GM12892 (cell line): Measurements from ENCODE around the gene CAV1.

Source experiments
- DNase-seq: peaks from one replicate; pipeline ENCODE4 v3.0.0; 2011; ENCODE audit not compliant: insufficient read length
- FAIRE-seq: peaks from 2 replicates; lab custom pipeline; 2011; peaks lifted over from hg19 to GRCh38; lab: Jason Lieb, UNC
- POLR2A ChIP-seq: IDR thresholded peaks from 2 replicates; pipeline ENCODE4 v1.6.1; 2011; ENCODE audit warnings: low read depth, low read length, control low read depth
- POLR2AphosphoS5 ChIP-seq: IDR thresholded peaks from 2 replicates; pipeline ENCODE4 v1.6.1; 2011; ENCODE audit warnings: low read depth, low read length, control low read depth
- TAF1 ChIP-seq: IDR thresholded peaks from 2 replicates; pipeline ENCODE4 v1.6.1; 2011; ENCODE audit warnings: low read depth, mild to moderate bottlenecking, control low read depth, low read length, borderline replicate concordance

Gene CAV1

GRCh38 chr7:116553168-116553964 lies 28.5 kb downstream of the CAV1 start:
- DNase-seq (no peak), FAIRE-seq (no peak)
- TF ChIP-seq POLR2A = no peak
- no peak for TF ChIP-seq TAF1
- no peak for TF ChIP-seq POLR2AphosphoS5

- TF ChIP-seq POLR2A (no peak), TAF1 (no peak), POLR2AphosphoS5 (no peak)
- DNase-seq (no peak), FAIRE-seq (no peak)
These were observed 29.6 kb downstream of the CAV1 start for GRCh38 chr7:116554436-116554835.

GRCh38 chr7:116554911-116555310 lies 30.1 kb downstream of the CAV1 start:
- FAIRE-seq (no peak), DNase-seq (no peak)
- no peak for TF ChIP-seq POLR2A
- no peak for TF ChIP-seq TAF1
- TF ChIP-seq POLR2AphosphoS5 = no peak

- TF ChIP-seq POLR2A (no peak), TAF1 (no peak), POLR2AphosphoS5 (no peak)
- DNase-seq = no peak
- no peak for FAIRE-seq
These were observed 32.3 kb downstream of the CAV1 start for GRCh38 chr7:116557066-116557585.

GRCh38 chr7:116557901-116558300 lies 33.1 kb downstream of the CAV1 start:
- TF ChIP-seq POLR2A (no peak), TAF1 (no peak), POLR2AphosphoS5 (no peak)
- FAIRE-seq (no peak), DNase-seq (no peak)

- no peak for FAIRE-seq
- no peak for DNase-seq
- no peak for TF ChIP-seq TAF1
- TF ChIP-seq POLR2AphosphoS5 = no peak
- no peak for TF ChIP-seq POLR2A
These were observed 35.5 kb downstream of the CAV1 start for GRCh38 chr7:116560021-116560970.

GRCh38 chr7:116561697-116562483 lies 37.1 kb downstream of the CAV1 start:
- TF ChIP-seq TAF1 = no peak
- DNase-seq (no peak), FAIRE-seq (no peak)

GRCh38 chr7:116562529-116563121 lies 37.8 kb downstream of the CAV1 start:
- TF ChIP-seq POLR2A = no peak
- TF ChIP-seq POLR2AphosphoS5 = no peak
- TF ChIP-seq TAF1 = no peak
- no peak for FAIRE-seq
- DNase-seq = no peak

GRCh38 chr7:116565981-116566380 lies 41.1 kb downstream of the CAV1 start:
- DNase-seq (no peak), FAIRE-seq (no peak)

GRCh38 chr7:116566666-116567065 lies 41.8 kb downstream of the CAV1 start:
- no peak for DNase-seq
- no peak for FAIRE-seq
- no peak for TF ChIP-seq TAF1

More at GRCh38 chr7:116565981-116566380, 41.1 kb downstream of the CAV1 start:
- TF ChIP-seq TAF1 (no peak), POLR2A (no peak), POLR2AphosphoS5 (no peak)
